Ovary (tissue), 3 donors: ENCODE measurements around the gene SESN1.

Source experiments
- EP300 ChIP-seq: sonication (generic); formaldehyde crosslinking; IDR thresholded peaks from one replicate; pipeline ENCODE4 v1.6.1; 2017; ENCODE audit warnings: antibody characterized with exemption
- POLR2A ChIP-seq: fragments of 450-650 bp; IDR thresholded peaks from one replicate; pipeline ENCODE4 v1.6.1; 2017; ENCODE audit warnings: antibody characterized with exemption, mild to moderate bottlenecking, moderate library complexity
- TF ChIP-seq, protein P1 (sequence below), 3 donors: fragments of 450-650 bp in 2 of 3; fragments of 200-600 bp in 1 of 3; IDR thresholded peaks; one replicate each; pipeline versions ENCODE4 v1.5.1 to v1.8.0; 2016 to 2022; ENCODE audit warnings: antibody characterized with exemption in 3 of 3, mild to moderate bottlenecking in 1 of 3
- donor health status: DM: no; HTN: no; CAD: no.

DNA sequence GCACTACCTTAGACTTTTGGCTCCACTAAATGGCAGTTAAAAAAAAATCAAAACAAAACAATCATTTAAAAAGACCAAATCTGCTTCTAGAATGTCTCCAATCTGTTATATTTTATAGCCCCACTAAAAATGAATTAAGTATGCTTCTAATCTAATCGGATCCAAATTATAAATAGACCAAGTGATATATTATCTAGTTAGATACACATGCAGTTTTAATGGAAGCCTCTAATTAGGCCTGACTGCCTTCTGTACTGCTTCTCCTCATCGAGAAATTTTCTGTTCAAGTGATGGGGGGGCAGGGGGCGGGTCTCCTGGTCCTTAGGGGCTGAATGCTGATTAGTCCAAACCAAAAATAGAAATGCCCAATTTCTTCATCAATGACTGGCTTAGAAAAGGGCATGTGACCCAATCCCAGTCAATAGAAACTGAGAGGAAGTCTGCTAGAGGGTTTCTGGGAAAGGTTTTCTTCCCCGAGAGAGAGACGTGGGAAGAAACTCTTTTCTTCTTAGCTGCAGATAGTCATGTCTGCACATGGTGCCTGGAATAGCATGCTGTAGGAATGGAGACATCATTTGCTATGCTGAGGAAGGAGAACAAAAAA, 6.9 kb downstream of the SESN1 start:
- TF ChIP-seq, protein P1, sequence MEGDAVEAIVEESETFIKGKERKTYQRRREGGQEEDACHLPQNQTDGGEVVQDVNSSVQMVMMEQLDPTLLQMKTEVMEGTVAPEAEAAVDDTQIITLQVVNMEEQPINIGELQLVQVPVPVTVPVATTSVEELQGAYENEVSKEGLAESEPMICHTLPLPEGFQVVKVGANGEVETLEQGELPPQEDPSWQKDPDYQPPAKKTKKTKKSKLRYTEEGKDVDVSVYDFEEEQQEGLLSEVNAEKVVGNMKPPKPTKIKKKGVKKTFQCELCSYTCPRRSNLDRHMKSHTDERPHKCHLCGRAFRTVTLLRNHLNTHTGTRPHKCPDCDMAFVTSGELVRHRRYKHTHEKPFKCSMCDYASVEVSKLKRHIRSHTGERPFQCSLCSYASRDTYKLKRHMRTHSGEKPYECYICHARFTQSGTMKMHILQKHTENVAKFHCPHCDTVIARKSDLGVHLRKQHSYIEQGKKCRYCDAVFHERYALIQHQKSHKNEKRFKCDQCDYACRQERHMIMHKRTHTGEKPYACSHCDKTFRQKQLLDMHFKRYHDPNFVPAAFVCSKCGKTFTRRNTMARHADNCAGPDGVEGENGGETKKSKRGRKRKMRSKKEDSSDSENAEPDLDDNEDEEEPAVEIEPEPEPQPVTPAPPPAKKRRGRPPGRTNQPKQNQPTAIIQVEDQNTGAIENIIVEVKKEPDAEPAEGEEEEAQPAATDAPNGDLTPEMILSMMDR (IDR thresholded peaks at IDR 0.05): no peak
- TF ChIP-seq EP300 (no peak), POLR2A (no peak)
